Measurements from ENCODE around the gene UNKL.
"Not testable (repeated sequence)": the region's sequence is repeated elsewhere in the genome, so short reads cannot be mapped to it uniquely, and the experiment has no call there.

UNKL gene

GRCh38 chr16:1444730-1445517, 30.4 kb upstream of the UNKL start:
- no peak for DNase-seq

- DNase-seq, result no peak
These were observed 29.7 kb upstream of the UNKL start, which contains the start of gene CCDC154 for GRCh38 chr16:1443980-1444729. CCDC154 (minus strand) TSS chr16:1444556; CDS start chr16:1444322, 234 bp downstream.

GRCh38 chr16:1443403-1443973, 29.0 kb upstream of the UNKL start:
- DNase-seq, result no peak

GRCh38 chr16:1442697-1443096, 28.2 kb upstream of the UNKL start:
- DNase-seq, result no peak

GRCh38 chr16:1441391-1441829, 26.9 kb upstream of the UNKL start:
- DNase-seq, result no peak

- DNase-seq, result not testable (repeated sequence)
These were observed 25.2 kb upstream of the UNKL start for GRCh38 chr16:1439699-1440074.

GRCh38 chr16:1439058-1439698, 24.7 kb upstream of the UNKL start:
- no peak for DNase-seq

- no peak for DNase-seq
These were observed 23.9 kb upstream of the UNKL start for GRCh38 chr16:1438229-1439057.

- no peak for DNase-seq
These were observed 23.1 kb upstream of the UNKL start for GRCh38 chr16:1437606-1438005.

GRCh38 chr16:1436731-1437355, 22.3 kb upstream of the UNKL start:
- DNase-seq, result no peak

- DNase-seq, result no peak
These were observed 21.6 kb upstream of the UNKL start for GRCh38 chr16:1435921-1436697.

- DNase-seq, result no peak
These were observed 20.4 kb upstream of the UNKL start for GRCh38 chr16:1434644-1435592.

- no peak for DNase-seq
These were observed 19.3 kb upstream of the UNKL start for GRCh38 chr16:1433756-1434155.

- DNase-seq, result no peak
These were observed 18.7 kb upstream of the UNKL start for GRCh38 chr16:1433263-1433560.

- no peak for DNase-seq
These were observed 18.1 kb upstream of the UNKL start for GRCh38 chr16:1432388-1433262.

GRCh38 chr16:1431497-1432270, 17.2 kb upstream of the UNKL start:
- no peak for DNase-seq

- DNase-seq, result no peak
These were observed 16.4 kb upstream of the UNKL start, which contains the start of gene PERCC1 for GRCh38 chr16:1430759-1431496. PERCC1 (plus strand) TSS chr16:1431078; CDS start chr16:1432594, 1,516 bp downstream.
